Measurements from ENCODE around the gene LEMD3.

Gene LEMD3

DNA sequence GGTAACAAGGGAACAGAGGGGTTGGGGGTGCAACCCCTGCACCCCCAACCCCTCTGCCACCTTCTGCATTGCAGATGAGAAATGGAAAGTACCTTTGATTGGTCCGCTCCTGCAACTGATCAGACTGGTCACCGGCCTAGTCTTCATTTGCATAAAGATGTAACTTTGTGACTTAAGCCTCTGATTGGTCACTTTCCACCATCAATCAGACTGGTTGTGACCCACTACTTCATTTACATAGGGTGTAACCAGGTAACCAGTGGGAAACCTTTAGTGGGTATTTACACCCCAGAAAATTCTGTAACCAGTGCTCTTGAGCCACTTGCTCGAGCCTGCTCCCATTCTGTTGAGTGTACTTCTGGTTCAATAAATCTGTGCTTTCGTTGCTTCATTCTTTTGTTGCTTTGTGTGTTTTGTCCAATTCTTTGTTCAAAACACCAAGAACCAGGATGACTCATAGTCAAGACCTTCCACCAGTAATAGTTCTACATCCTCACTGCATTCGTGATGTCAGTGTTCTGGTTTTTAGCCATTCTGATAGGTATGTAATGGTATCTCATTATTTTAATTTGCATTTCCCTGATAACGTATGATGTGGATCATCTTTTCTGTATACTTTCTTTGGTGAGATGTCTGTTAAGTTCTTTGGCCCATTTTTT lies 30.8 kb downstream of the LEMD3 start:
- H3K4me3 ChIP-seq (ENCODE audit: low read depth, low read length) = no peak overlapping the region
- no peak for DNase-seq (ENCODE audit: low read depth)

DNA sequence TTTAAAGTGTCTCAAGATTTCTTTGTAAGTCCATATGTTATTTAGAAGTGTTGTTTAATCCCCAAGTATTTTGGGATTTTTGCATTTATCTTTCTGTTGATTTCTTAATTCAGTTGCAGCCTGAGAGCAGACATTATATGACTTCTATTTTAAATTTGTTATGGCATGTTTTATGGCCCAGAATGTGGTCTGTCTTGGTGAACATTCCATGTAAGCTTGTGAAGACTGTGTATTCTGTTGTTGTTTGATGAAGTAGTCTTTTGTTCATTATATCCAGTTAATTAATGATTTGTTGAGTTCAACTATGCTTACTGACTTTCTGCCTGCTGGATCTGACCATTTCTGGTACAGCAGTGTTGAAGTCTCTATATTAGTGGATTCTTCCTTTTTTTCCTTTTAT lies 34.0 kb downstream of the LEMD3 start:
- H3K4me3 ChIP-seq (ENCODE audit: low read depth, low read length) = no peak overlapping the region
- DNase-seq (ENCODE audit: low read depth) = no peak

DNA sequence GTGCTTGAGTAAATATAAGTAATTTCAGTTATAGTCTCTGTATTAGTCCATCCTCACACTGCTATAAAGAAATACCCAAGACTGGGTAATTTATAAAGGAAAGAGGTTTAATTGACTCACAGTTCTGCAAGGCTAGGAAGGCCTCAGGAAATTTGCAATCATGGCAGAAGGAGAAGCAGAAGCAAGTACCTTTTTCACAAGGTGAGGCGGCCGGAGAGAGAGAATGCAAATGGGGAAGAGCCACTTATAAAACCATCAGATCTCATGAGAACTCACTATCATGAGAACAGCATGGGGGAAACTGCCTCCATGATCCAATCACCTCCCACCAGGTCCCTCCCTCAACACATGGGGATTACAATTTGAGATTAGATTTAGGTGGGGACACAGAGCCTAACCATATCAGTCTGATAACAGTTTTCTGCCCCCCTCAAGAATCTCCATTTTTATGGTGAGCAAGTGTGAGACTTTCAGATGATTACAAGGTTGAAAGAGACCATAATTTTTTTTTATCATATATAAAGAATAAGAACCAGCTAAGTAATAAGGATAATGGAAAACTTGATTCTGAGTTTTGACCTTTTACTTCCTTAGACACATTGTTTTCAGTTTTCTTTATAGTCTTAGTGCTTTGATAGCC lies 35.6 kb downstream of the LEMD3 start:
- no peak for DNase-seq (ENCODE audit: low read depth)
- no peak overlapping the region for H3K4me3 ChIP-seq (ENCODE audit: low read depth, low read length)

DNA sequence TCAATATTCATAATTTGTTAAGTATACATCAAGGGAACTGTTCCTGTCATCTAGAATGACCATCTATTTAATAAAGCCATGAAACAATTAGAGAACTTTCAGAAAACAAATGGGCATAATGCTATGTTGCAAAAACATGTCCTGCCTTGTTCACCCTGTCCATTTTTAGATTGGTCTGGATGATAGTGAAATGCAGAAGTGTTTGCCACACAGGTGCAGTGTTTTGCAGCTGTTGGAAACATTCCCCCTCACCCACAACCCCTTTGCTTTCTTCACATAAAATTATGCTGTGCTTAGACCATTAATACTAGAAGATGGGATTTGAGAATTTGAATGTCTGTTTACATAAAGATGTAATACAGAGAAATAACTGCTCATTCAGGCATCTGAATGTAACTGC lies 36.5 kb downstream of the LEMD3 start:
- no peak overlapping the region for H3K4me3 ChIP-seq (ENCODE audit: low read depth, low read length)
- DNase-seq (ENCODE audit: low read depth) = no peak

DNA sequence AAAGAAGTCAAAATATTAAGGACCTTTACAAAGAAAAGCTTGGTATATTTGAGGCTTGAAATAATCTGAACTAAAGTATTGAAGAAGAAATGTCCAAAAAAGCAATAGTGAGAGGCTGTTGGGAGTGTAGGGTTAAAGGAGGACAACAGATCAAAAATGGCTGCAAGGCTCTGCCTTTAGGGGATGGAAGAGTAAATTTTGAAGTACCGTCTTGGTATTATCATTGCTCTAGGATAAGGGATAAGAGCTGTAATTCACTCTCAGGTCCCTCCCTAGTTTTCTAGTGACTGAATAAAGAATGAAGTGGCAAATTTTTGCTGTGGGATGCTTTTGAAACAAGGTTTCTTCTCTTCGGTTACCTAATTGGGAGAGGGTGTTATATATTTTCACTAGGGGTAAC lies 38.7 kb downstream of the LEMD3 start:
- no peak overlapping the region for H3K4me3 ChIP-seq (ENCODE audit: low read depth, low read length)
- DNase-seq (ENCODE audit: low read depth) = no peak

DNA sequence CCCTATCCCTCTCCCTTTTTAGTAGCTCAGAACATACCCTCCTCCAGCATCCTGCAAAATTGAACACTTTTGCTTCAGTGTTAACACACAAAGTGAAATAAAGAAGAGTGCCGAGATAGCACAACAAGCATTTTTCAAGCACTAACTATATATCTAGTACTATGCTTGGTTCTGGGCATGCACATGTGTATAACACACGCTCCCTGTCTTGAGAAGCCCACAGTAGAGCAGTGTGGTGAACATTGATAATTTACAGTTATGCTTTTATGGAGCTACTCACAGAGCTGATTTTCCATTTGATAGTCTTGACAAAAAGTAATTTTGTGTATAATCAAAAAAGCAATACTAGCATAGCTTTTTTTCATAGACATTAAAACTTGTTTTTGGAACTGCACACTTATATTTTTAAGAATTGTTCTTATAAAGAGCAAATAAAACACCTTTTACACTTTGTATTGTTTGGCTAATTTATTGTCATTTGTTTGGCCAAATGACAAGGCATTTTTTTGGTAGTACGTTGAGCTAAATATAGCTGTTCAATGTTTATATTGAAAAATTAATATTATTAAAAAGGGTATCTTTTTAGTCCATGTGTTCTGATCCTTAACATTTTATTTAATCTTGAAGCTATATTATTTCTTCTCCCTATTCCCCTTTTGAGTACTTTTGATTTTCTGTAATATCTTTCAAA lies 39.7 kb downstream of the LEMD3 start:
- no peak overlapping the region for H3K4me3 ChIP-seq (ENCODE audit: low read depth, low read length)
- no peak for DNase-seq (ENCODE audit: low read depth)

DNA sequence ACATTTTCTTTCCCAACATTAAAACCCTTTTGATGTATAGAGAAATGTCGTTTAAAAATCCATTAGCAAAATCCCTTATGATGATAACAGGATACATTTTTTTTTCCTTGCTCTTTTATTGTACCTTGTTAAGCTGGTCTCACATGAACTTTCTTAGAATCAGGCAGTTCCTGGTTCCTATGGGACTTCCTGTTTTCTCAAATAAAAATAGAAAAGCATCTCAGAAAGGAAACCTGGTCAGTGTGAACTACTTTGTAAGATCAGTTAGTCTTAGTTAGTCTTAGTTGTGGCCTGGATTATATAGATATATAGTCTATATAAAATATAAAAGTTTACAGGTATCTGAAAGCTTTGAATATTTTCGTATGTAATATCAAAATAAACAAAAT lies 40.3 kb downstream of the LEMD3 start:
- H3K4me3 ChIP-seq (ENCODE audit: low read depth, low read length) = no peak overlapping the region
- DNase-seq (ENCODE audit: low read depth) = no peak

DNA sequence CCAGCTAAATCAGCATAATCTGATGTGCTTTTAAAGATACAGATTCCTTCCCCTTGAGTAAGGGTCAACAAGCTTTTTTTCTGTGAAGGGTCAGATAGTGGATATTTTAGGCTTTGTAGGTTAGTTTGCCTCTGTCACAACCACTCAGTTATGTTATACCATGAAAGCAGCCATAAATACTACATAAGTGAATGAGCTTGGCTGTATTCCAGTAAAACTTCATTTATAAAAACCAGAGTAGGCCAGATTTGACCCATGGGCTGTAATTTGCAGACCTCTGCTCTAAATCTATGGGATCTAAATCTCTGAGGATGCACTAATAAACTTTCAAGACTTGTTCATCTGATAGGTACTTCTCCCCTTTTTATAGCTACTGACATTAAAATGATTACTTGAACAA lies 47.7 kb downstream of the LEMD3 start:
- H3K4me3 ChIP-seq (ENCODE audit: low read depth, low read length) = no peak overlapping the region
- DNase-seq (ENCODE audit: low read depth) = no peak

DNA sequence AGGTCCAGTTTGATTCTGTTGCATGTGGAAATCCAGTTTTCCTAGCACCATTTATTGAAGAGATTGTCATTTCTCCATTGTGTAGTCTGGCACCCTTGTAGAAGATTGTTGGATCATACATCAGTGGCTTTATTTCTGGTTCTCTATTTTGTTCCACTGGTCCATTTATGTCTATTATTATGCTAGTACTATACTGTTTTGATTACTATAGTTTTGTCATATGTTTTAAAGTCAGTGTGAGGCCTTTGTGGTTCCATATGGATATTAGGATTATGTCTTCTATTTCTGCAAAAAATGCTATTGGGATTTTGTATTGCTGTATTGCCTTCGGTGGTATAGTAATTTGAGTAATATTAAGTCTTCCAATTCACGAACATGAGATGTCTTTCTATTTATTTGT lies 51.4 kb downstream of the LEMD3 start:
- DNase-seq (ENCODE audit: low read depth) = no peak
- no peak overlapping the region for H3K4me3 ChIP-seq (ENCODE audit: low read depth, low read length)

DNA sequence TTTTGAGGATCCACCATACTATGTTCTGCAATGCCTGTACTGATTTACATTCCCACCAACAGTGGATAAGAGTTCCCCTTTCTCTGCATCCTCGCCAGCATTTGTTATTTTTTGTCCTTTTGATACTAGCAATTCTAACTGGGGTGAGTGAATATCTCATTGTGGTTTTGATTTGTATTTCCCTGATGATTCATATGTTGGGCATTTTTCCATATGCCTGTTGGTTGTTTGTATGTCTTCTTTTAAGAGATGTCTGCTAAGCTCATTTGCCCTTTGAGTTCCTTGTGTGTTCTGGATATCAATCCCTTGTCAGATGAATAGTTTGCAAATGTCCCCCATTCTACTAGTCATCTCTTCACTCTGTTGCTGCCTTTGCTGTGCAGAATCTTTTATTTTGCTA lies 60.1 kb downstream of the LEMD3 start:
- peak; percentile 65 for DNase-seq (ENCODE audit: low read depth)
- no peak overlapping the region for H3K4me3 ChIP-seq (ENCODE audit: low read depth, low read length)

DNA sequence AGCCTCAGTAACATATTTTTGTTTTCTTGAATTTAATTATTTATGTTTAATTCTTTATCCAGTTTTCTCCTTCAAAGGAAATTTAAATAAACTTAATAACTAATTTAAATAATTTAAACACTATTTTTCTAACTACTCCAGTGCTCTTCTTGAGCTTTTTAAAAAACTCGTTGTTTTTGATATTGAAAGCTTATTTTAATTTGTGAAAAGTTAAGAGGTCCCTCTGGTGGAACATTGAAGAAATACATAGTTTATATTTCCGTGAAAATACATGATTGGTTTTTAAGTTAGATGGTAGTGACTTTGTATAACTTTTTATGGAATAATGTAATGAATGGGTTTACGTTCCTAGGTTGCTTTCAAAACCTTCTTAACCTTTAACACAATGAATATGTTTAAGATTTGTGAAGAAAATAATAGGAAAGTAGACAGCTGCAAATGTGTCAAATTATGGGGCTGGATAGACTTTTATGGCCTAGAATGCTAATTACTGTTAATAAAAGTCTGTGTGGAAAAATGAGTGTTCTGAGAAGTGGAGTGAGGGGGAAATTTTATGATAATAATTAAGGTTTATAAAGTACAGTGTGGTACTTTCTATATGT lies 63.2 kb downstream of the LEMD3 start:
- H3K4me3 ChIP-seq (ENCODE audit: low read depth, low read length) = no peak overlapping the region
- no peak for DNase-seq (ENCODE audit: low read depth)

DNA sequence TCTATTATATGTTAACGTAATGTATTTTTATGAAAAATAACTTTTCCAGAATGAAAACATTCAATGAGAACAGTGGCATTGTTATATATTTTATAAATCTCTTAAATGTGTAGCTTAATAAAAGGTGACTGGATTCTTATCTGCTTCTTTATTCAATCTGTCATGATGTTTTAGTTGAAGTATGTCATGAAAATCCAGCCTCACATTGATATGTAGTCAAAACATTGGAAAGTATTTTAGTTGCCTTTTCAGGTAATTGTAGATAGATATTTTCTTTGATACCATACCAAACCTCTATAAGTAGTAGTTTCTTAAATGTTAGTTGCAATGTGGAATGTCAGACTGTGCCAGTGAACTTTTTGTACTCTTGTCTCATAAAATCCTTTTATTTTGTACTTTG lies 67.8 kb downstream of the LEMD3 start:
- no peak for DNase-seq (ENCODE audit: low read depth)
- H3K4me3 ChIP-seq (ENCODE audit: low read depth, low read length) = no peak overlapping the region

DNA sequence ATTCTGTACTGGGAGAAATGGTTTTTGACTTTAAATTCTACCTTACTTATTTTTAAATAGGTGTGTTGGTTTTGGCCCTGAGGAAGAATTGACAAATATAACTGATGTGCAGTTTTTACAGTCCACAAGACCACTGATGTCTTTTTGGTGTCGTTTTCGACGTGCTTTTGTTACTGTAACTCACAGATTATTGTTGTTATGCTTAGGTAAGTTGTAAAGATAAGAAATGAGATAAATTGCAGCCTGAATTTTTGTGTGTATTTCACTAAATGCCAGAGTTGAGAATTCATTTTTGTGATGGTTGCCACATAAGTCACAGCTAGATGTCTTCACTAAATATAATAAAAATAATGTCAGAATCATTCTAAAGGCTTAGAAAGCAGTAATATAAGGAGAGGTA lies 69.2 kb downstream of the LEMD3 start:
- no peak for DNase-seq (ENCODE audit: low read depth)
- H3K4me3 ChIP-seq (ENCODE audit: low read depth, low read length) = no peak overlapping the region

DNA sequence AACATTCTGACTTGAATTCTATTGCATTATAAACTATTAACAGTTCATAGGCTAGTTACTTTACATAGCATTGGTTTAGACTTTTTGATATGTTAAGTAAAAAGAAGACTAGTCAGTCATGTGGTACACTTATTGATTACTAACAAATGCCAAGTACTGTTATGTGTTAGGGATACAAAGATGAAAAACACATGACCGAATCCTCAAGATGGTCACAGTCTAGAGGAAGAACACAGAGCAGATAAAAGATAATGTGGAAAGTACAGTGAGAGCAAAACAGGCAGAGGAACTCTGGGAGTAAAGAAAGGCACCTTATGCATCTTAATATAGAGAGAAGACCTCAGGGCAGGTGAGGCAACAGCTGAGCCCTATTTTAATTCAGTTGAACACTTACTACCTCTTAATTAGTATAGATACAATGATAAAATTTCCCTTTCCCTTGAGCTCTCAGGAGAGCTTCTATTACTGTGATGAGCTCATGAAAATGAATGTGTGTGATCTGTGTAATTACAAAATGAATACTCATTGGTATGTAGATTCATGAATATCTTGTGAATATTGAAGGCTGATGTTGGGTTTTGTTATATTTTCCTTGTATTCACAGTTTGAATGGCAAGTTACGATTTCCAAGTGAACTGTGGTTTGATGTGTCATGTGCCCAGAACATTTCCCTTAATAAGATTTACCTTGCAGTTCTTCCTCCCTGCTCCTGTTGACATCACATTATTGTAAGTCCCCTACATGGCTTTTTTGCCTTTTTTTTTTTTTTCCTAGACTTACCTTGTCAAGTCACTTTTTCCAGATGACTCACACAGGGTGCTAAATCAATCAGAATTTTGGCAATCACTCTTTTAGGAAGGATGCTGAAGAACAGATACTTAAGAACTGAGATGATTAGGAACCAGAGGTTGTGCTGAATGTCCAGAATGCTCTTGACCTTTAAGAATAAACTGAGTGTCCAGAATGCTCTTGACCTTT lies 79.6 kb downstream of the LEMD3 start:
- H3K4me3 ChIP-seq (ENCODE audit: low read depth, low read length) = no peak overlapping the region
- no peak for DNase-seq (ENCODE audit: low read depth)

DNA sequence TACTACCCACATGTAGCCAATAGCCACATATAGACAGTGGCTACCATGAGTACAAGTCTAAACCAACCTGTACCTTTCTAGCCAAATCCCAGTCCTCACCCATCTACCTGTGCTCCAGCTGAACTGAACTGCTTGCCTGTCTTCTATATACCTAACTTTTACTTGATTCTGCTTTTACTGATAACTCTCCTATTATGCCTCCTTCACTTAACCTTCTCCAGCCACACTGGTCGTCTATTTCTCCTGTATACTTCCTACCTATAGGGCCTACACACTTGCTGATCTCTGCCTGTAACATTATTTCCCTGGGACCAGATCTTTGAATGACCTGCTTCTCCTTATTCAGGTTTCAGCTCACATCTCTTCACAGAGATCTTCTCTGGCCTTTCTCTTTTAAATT lies 83.1 kb downstream of the LEMD3 start:
- DNase-seq (ENCODE audit: low read depth) = no peak

DNA sequence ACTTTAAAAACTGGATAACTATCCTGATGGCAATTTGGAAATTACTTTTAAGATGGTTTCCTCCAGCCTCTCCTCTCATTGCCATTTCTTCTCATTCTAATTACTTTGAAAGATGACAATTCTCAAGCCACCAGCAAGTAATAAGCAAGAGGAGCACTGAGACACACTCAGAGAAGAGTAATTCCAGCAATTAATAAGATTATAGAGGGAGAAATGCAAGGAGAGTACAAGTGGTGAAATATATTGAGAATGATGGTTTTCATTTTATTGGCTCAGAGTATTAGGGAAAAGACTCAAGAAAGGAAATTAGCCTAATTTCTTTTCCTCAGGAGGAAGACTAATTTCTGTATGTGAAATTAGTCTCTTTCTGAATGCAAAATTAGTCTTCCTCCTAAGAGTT lies 88.6 kb downstream of the LEMD3 start:
- H3K4me3 ChIP-seq (ENCODE audit: low read depth, low read length) = no peak overlapping the region
- DNase-seq (ENCODE audit: low read depth) = no peak

More for the DNA sequence above, 83.1 kb downstream of the LEMD3 start:
- no peak overlapping the region for H3K4me3 ChIP-seq (ENCODE audit: low read depth, low read length)

DNA sequence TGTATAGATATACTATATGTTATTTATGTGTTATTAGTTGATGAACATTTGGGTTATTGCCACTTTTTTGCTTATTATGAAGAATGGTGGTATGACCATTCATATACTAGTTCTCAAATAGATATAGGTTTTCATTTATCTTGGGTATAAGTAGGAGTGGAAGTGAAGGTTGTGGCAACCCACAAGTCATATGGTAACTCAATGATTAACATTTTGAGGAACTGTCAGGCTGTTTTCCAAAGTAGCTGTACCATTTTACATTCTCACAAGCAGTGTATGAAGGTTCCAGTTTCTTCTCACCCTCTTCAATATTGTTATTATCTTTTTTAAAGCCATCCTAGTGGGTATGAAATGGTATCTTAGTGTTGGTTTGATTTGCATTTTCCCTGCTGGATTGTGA lies 90.1 kb downstream of the LEMD3 start:
- no peak for DNase-seq (ENCODE audit: low read depth)
- H3K4me3 ChIP-seq (ENCODE audit: low read depth, low read length) = no peak overlapping the region

DNA sequence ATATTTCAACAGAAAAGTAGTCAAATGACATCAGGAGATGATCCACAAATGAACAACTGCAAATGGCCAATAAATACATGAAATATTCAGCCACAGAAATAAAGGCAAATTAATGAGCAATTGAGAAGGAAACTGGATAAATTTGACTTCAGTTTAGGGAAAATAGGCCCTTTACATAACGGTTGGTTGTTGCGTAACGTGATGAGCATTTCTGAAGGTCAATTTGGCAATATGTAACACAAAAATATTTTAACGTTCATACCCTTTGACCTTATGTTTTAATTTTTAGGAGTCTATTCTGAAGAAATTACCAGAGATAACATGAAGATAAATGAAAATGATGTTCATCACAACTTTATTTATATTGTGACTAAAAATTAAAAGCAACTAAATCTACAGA lies 94.4 kb downstream of the LEMD3 start:
- H3K4me3 ChIP-seq (ENCODE audit: low read depth, low read length) = no peak overlapping the region
- DNase-seq (ENCODE audit: low read depth) = no peak

DNA sequence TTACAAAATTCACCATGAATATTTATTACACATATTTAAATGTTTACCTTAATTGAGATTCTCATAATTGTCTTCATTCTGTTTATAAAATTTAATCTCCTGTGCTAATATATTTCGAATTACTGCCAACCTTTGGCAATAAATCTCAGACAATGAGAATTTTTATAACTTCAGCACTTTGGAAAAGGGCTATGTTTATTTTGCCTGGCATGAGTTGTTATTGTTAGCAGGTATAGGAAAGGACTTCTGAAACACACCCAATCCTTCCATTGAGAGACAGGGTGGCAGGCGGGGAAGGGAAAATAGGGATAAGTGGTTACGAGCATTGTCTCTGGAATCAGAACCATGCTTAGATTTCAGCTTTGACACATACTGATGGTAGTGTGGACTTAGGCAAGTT lies 97.0 kb downstream of the LEMD3 start:
- H3K4me3 ChIP-seq (ENCODE audit: low read depth, low read length) = no peak overlapping the region
- no peak for DNase-seq (ENCODE audit: low read depth)

DNA sequence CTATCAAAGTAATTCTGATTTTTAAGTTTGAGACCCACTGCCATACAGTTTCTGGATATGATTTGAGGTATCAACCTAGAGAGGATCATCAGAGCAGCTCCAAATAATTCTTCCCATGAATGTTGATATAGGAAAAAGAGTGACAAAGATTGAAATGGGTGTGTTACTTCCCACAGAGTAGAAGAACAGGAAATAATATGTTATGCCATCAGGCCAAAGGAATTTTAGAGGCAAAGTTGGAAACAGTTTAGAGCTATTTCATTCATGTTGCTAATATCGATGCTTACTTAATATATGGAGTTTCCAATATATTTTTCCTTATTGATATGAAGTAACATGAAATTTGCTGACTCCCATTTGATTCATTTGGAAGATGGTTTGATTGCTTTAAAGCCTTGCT lies 100.2 kb downstream of the LEMD3 start:
- no peak overlapping the region for H3K4me3 ChIP-seq (ENCODE audit: low read depth, low read length)
- no peak for DNase-seq (ENCODE audit: low read depth)

Measured in skeletal muscle cell (primary cell).